BJ (cell line): ENCODE data around the gene CTBS. TPM values are rescaled to one million over a fixed set of nuclear protein-coding genes. Genes with fewer than 3 reads are reported as not detected.

ENCODE experiments used
- CTCF ChIA-PET: fragments of 350-600 bp; formaldehyde crosslinking; extraction: SDS; loops from one replicate; lab custom pipeline; 2021; ENCODE audit warnings: antibody characterized with exemption, inconsistent platforms; lab: Yijun Ruan, JAX
- POLR2A ChIA-PET: fragments of 300-600 bp; sonication (Branson Sonifier 250); formaldehyde crosslinking; extraction: SDS; loops from one replicate; lab custom pipeline; 2021; ENCODE audit warnings: antibody characterized with exemption; lab: Charles Lee
- DNase-seq: peaks from one replicate; pipeline ENCODE4 v3.0.0-alpha.2; 2011; ENCODE audit warnings: low read depth
- H3K27me3 ChIP-seq: 2 replicates; pipeline ENCODE4 v1.6.0; 2011; ENCODE audit warnings: low read length; ENCODE audit not compliant: control insufficient read depth, insufficient read depth
- H3K36me3 ChIP-seq: 2 replicates; pipeline ENCODE4 v1.5.1; 2011; ENCODE audit warnings: low read length; ENCODE audit not compliant: control insufficient read depth, insufficient read depth
- H3K4me3 ChIP-seq: 2 replicates; pipeline ENCODE4 v1.5.1; 2011; ENCODE audit warnings: low read depth, mild to moderate bottlenecking, control low read depth, low read length
- polyA plus RNA-seq: library from polyadenylated mRNA; depleted of rRNA; stranded (reverse); fragments of >200 nt; gene quantifications from 2 replicates; pipeline ENCODE4 v1.2.3, GENCODE V29; 2011
- TF ChIP-seq, protein P1 (sequence below): IDR thresholded peaks from 2 replicates; pipeline ENCODE4 v1.5.1; 2011; ENCODE audit warnings: low read depth, mild to moderate bottlenecking, control low read depth, inconsistent platforms, low read length, moderate library complexity; ENCODE audit not compliant: insufficient read depth

Gene CTBS
- polyA plus RNA-seq, 1 experiment: 14.4 TPM

DNA sequence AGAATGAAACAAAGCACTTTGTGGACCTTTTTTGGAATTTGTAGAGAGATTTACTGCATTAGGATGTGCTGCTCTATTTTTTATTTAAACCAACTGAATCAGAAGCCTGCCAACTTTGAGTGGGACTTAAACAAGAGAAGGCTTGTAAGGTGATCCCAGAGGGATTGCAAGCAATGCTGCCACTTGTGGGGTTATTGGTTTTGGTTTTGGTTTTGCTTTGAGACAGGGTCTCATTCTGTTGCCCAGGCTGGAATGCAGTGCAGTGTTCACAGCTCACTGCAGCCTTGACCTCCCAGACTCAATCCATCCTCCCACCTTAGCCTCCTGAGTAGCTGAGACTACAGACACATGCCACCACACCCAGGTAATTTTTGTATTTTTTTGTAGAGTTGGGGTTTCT lies 35.6 kb downstream of the CTBS start:
- POLR2A ChIA-PET: interaction anchor here (0.6 kb wide), 1 partner anchor 19 kb away, joined by 8 read pairs; no protein-coding TSS in a partner anchor
- Histone ChIP-seq H3K4me3 (no peak overlapping the region), H3K27me3 (no peaks in the 10 kb centered on the region), H3K36me3 (no peaks in the 10 kb centered on the region)
- TF ChIP-seq, protein P1, sequence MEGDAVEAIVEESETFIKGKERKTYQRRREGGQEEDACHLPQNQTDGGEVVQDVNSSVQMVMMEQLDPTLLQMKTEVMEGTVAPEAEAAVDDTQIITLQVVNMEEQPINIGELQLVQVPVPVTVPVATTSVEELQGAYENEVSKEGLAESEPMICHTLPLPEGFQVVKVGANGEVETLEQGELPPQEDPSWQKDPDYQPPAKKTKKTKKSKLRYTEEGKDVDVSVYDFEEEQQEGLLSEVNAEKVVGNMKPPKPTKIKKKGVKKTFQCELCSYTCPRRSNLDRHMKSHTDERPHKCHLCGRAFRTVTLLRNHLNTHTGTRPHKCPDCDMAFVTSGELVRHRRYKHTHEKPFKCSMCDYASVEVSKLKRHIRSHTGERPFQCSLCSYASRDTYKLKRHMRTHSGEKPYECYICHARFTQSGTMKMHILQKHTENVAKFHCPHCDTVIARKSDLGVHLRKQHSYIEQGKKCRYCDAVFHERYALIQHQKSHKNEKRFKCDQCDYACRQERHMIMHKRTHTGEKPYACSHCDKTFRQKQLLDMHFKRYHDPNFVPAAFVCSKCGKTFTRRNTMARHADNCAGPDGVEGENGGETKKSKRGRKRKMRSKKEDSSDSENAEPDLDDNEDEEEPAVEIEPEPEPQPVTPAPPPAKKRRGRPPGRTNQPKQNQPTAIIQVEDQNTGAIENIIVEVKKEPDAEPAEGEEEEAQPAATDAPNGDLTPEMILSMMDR: no peak
- CTCF ChIA-PET: no interaction called here
- no peak for DNase-seq

DNA sequence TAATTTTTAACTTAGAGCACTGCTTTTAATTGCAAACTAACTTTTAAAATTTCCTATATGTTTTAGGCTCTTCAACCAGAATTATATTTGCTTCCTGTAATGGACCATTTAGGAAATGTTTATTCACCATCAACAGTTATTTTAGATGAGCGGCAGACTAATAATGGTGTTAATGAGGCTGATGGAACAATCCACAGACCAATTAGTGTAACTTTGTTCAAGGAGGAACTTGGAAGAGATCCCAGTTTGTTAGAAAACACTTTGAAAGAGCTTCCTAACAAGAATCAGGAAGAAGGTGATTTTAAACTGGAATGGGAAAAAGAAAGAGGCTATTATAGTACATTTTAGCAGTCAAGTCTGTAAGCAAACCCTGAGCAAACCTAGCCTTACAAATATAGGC lies 48.5 kb downstream of the CTBS start:
- no peak for DNase-seq
- no peaks in the 10 kb centered on the region for H3K36me3 ChIP-seq
- TF ChIP-seq, protein P1: no peak
- no peaks in the 10 kb centered on the region for H3K27me3 ChIP-seq
- H3K4me3 ChIP-seq: no peak overlapping the region
- ChIA-PET POLR2A (no interaction called here), CTCF (interaction anchor here (1.0 kb wide), 1 partner anchor 419 kb away, joined by 3 read pairs; no protein-coding TSS in a partner anchor)

DNA sequence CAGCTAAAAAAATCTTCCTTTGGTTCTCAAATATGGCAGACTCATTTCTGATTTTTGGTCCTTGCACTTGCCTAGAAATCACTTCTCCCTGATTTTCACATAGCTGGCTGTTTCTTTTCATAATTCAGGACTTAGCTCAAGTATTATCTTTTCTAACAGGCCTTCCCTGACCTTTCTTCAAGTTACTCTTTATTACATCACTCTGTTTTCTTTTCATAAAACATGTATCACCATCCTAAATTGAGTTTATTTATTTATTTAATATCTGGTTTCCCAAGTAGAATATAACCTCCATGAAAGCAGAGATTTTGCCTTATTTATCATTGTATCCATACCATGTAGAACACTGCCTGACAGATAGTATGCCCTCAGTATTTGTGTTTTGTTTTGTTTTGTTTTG lies 49.6 kb downstream of the CTBS start:
- H3K4me3 ChIP-seq: no peak overlapping the region
- no peak for DNase-seq
- no peaks in the 10 kb centered on the region for H3K27me3 ChIP-seq
- CTCF ChIA-PET: no interaction called here
- POLR2A ChIA-PET: no interaction called here
- no peaks in the 10 kb centered on the region for H3K36me3 ChIP-seq
- TF ChIP-seq, protein P1: no peak

DNA sequence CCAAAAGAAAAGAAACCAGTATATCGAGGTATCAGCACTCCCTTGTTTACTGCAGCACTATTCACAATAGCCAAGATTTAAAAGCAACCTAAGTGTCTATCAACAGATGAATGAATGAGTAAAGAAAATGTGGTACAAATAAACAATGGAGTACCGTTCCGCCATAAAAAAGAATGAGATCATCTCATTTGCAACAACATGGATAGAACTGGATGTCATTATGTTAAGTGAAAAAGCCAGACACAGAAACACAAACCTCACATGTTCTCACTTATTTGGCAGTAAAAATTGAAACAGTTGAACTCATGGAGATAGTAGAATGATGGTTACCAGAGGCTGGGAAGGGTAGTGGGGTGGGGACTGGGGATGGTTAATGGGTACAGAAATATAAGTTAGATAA lies 63.6 kb downstream of the CTBS start:
- Histone ChIP-seq H3K27me3 (no peaks in the 10 kb centered on the region), H3K4me3 (no peak overlapping the region), H3K36me3 (no peaks in the 10 kb centered on the region)
- CTCF ChIA-PET: no interaction called here
- POLR2A ChIA-PET: no interaction called here
- TF ChIP-seq, protein P1: no peak
- no peak for DNase-seq

DNA sequence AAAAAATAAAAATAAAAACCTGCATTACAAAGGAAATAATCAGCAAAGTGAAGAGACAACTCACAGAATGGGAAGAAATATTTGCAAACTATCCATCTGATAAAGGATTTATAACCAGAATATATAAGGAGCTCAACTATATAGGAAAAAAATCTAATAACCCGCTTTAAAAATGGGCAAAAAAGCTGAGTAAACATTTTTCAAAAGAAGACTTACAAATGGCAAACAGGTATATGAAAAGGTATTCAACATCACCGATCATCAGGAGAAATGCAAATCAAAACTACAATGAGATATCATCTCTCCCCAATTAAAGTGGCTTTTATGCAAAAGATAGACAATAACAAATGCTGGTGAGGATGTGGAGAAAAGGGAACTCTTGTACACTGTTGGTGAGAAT lies 64.1 kb downstream of the CTBS start:
- CTCF ChIA-PET: no interaction called here
- POLR2A ChIA-PET: no interaction called here
- Histone ChIP-seq H3K27me3 (no peaks in the 10 kb centered on the region), H3K36me3 (no peaks in the 10 kb centered on the region), H3K4me3 (no peak overlapping the region)
- TF ChIP-seq, protein P1: no peak
- no peak for DNase-seq
